GM04504 (cell line): Measurements from ENCODE around the gene HIVEP3.

Experiments used
- DNase-seq: peaks from one replicate; pipeline ENCODE4 v3.0.0-alpha.2; 2012; ENCODE audit warnings: low read depth

The HIVEP3 gene

DNA sequence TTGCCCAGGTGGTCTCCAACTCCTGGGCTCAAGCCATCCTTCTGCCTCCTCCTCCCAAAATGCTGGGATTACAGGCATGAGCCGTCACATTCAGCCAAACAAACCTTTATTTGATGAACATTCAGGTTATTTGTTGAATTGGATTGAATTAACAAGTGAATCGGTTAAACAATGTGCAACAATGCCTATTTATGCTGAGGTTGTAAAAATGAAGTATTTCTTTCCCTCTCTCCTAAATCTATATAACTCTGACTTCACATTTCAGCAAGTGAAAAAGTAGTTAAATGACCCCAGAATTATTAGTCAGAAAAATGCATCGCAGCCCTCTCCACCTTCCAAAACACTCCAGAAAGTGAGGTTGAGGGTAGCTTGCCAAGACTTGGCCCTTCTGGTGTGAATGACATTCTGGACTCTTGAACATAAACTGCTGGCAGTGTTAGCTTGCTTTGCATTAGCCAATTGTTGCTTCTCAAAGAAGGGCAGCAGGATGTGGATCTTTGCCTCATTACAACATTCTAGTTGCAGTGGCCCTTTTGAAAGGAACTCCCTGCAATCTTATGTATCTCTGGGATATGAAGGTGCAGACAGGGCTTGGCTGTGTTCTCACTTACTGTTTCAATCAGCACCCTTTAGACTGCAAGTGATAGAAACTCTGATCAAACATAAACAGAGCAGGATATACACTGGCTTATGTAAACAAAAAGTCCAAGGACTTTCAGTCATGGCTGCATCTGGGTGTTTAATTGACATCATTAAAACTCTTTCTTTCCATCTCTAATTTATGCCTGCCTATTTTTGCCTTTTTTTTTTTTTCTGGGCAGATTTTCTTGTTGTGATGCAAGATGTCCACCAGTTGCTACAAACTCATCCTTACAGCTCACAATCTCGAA lies 456.7 kb downstream of the HIVEP3 start:
- DNase-seq = no peak

DNA sequence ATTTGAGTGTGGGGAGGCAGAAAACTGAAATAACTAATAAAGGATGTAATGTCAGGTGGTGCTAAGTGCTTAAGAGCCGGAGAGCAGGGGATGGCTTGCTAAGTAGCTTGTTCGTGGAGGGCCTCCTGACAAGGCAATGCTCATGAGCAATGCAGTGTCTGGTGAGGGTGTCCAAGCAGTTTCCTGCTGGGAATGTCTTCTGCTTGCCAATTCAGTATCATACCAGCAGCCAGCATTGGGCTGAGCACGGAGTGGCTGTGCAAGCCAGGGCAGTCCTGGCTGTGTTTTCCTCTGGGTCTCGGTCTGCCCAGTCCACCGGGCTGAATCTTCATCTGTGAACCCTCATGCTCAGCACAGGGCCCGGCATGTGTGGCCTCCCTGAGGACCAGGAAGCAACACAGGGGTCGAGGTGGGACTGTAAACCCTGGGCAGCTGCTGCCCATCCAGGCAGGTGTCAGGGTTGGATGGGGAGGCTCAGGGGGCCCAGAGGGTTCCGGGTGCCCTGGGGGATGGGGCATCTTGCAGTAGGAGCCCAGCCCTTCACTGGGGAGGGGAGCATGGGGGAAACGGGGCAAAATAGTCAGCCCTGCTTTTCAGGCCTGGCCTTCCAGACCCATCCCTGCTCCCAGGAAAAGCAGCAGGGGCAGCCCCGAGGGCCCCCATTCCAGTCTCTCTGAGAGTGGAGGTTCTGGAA lies 461.7 kb downstream of the HIVEP3 start:
- DNase-seq = no peak
